Transverse colon (tissue), 4 donors: ENCODE measurements around the gene CBX5.
A peak's percentile ranks its signal among the peaks of the same experiment; 100 is the strongest.

ENCODE experiments used
- CTCF ChIP-seq, 5 experiments: fragments of 200-600 bp in 3 of 5; fragments of 450-650 bp in 2 of 5; sonication (generic) in 3 of 5; IDR thresholded peaks; 1 replicate in 2 of 5; 2 replicates in 3 of 5; pipeline ENCODE4 v1.5.1; 2016 to 2017; ENCODE audit warnings: antibody characterized with exemption in 5 of 5, inconsistent platforms in 3 of 5, mild to moderate bottlenecking in 2 of 5, moderate library complexity in 1 of 5
- EP300 ChIP-seq: sonication (generic); formaldehyde crosslinking; IDR thresholded peaks from one replicate; pipeline ENCODE4 v1.6.1; 2017; ENCODE audit warnings: antibody characterized with exemption, low read depth
- POLR2A ChIP-seq: fragments of 450-650 bp; IDR thresholded peaks from one replicate; pipeline ENCODE4 v1.6.1; 2016; ENCODE audit warnings: antibody characterized with exemption, mild to moderate bottlenecking, moderate library complexity
- POLR2AphosphoS5 ChIP-seq, 3 donors: sonication (generic); formaldehyde crosslinking; IDR thresholded peaks; one replicate each; pipeline ENCODE4 v1.6.1; 2016; ENCODE audit warnings: antibody characterized with exemption in 3 of 3

DNA sequence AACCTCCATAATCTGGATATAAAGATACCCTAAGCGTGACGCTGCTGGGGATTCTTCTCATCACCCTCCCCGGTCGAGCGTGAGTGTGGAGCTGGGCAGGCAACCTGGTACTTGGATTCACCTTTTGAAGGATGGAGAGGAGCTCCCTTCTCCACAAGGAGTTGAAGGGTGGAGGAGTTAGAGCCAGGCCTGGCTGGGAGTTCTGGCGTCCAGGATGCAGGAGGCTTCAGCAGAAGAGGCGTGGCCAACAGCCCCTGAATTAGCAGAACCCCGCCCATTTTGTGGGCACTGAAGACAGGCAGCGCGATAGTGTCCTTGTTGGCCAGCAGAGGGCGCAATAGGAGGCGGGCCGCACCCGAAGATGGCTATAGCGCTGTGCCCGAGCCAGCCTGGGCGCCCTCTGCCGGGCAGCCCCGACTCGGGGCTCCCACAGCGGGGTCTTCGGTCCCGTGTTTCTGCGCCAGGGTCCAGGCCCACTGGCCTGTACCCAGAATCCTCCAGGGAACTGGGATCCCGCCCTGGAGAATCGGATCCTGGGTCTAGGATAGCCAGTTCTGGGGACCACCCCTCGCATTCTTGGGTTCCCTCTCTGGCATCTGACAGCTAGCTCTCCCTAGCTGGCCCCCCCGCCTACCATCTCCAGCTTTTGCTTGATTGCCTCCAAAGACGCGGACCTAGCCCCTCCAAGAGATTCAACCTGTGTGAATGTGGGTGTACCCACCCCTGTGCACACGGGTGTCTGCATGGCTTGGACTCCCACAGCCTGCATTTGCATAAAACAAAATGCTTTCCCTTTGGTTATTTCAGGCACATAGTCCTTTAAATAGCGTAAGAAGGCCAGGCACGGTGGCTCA, 65.1 kb downstream of the CBX5 start:
- TF ChIP-seq EP300 (no peak), CTCF (IDR thresholded peaks at IDR 0.05) (peak; percentile 88 to 97 (median 93)), POLR2A (no peak), POLR2AphosphoS5 (IDR thresholded peaks at IDR 0.05) (no peak)
